NCI-H510A (cell line): Measurements from ENCODE around the gene PEX12.
"Not testable (repeated sequence)": the region's sequence is repeated elsewhere in the genome, so short reads cannot be mapped to it uniquely, and the experiment has no call there.

Experiments
- DNase-seq: peaks from one replicate; lab custom pipeline; 2025; lab: John Stamatoyannopoulos, UW

PEX12 gene

GRCh38 chr17:35536664-35537171 is 41.7 kb downstream of the PEX12 start:
- DNase-seq = no peak

- not testable (repeated sequence) for DNase-seq
Measured at GRCh38 chr17:35535406-35535805, 43.0 kb downstream of the PEX12 start.

- no peak for DNase-seq
Measured at GRCh38 chr17:35534576-35535093, 43.7 kb downstream of the PEX12 start.

- DNase-seq = no peak
Measured at GRCh38 chr17:35531160-35531559, 47.2 kb downstream of the PEX12 start.

- no peak for DNase-seq
Measured at GRCh38 chr17:35529866-35530265, 48.5 kb downstream of the PEX12 start.

GRCh38 chr17:35529326-35529725 is 49.0 kb downstream of the PEX12 start:
- DNase-seq = not testable (repeated sequence)
